HepG2 (cell line): Measurements from ENCODE around the gene L3MBTL4. TPM values are rescaled to one million over a fixed set of nuclear protein-coding genes. Genes with fewer than 3 reads are reported as not detected.
A peak's percentile ranks its signal among the peaks of the same experiment; 100 is the strongest.

Experiments used
- MTF1 ChIP-seq: sonication (generic); formaldehyde crosslinking; IDR thresholded peaks from 2 replicates; pipeline ENCODE4 v1.5.0; 2020; ENCODE audit warnings: missing genetic modification reagents
- NRL ChIP-seq: sonication (generic); formaldehyde crosslinking; IDR thresholded peaks from 2 replicates; pipeline ENCODE4 v1.5.0; 2020; ENCODE audit warnings: missing genetic modification reagents, mild to moderate bottlenecking, moderate library complexity, borderline replicate concordance
- ZNF670 ChIP-seq: sonication (generic); formaldehyde crosslinking; IDR thresholded peaks from 2 replicates; pipeline ENCODE4 v1.8.0; 2022; ENCODE audit warnings: mild to moderate bottlenecking, missing genetic modification reagents, borderline replicate concordance
- polyA plus RNA-seq, 8 experiments: library from polyadenylated mRNA; depleted of rRNA in 3 of 8; stranded (reverse) in 7 of 8; unstranded in 1 of 8; fragments of >200 nt; fragmentation: Illumina TruSeq in 4 of 8; extraction: Trizol in 4 of 8; gene quantifications; 2 replicates each; pipeline versions ENCODE4 v1.2.1 to v1.2.3, GENCODE V29; 2011 to 2016; ENCODE audit warnings: low read depth in 4 of 8, missing spikeins in 1 of 8, mixed read lengths in 1 of 8; ENCODE audit not compliant: insufficient read depth in 1 of 8
- total RNA-seq, 5 experiments: library from RNA; depleted of rRNA; stranded (reverse); fragments of >200 nt; fragmentation: Illumina TruSeq; extraction: Trizol; gene quantifications; 2 replicates each; pipeline ENCODE4 v1.2.3, GENCODE V29; 2016; ENCODE audit warnings: low read depth in 1 of 5
- TF ChIP-seq, protein P1 (sequence below): sonication (generic); formaldehyde crosslinking; IDR thresholded peaks from 2 replicates; pipeline ENCODE4 v1.5.0; 2020; ENCODE audit warnings: missing genetic modification reagents
- TF ChIP-seq, protein P2 (sequence below): IDR thresholded peaks from 2 replicates; pipeline ENCODE4 v1.6.1; 2016; ENCODE audit warnings: low read depth
- TF ChIP-seq, protein P3 (sequence below): sonication (generic); formaldehyde crosslinking; IDR thresholded peaks from 2 replicates; pipeline ENCODE4 v1.8.0; 2022; ENCODE audit warnings: low read depth, missing genetic modification reagents

Gene L3MBTL4
- total and polyA plus RNA-seq, 2 of the 13 experiments (the other 11 are each of a cell fraction or from before 2014, with no cell fraction given): 10.8 to 13.3 TPM

DNA sequence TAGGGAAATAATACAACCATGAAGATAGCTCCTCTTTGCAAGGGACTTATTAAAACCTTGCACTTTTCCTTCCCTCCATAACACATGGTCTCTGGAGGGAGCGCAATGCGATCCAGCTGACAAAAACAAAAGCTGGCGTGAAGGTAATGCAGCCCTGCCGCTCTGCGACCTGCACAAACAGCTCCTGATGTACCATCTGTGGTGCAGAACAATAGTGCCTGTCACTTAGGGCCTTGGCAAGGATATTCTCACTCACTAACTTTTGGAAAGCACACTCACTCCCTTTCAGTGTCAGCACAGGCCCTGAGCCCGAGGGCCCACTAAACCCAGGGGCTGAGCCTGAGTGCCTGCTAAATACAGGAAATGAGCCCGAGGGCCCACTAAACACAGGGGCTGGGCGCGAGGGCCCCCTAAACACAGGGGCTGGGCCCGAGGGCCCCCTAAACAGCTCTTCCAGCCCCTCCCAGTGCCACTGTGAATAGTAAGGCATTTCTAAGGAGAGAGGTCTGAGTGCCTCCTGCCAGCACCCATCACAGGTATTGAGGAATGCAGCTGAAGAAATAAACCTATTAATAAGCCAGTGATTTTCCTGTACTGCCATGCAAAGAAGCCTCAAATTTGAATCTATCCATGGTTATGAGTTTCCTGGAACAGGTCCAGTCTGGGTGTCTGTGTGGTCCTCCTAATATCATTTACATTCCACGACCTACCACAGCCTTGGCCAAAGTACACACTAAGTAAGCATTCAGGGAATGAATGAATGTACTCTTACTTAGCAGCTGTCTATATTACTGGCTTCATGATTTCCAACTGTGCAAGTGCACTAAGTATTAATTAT lies 9.3 kb downstream of the L3MBTL4 start (continued):
- TF ChIP-seq, protein P1, sequence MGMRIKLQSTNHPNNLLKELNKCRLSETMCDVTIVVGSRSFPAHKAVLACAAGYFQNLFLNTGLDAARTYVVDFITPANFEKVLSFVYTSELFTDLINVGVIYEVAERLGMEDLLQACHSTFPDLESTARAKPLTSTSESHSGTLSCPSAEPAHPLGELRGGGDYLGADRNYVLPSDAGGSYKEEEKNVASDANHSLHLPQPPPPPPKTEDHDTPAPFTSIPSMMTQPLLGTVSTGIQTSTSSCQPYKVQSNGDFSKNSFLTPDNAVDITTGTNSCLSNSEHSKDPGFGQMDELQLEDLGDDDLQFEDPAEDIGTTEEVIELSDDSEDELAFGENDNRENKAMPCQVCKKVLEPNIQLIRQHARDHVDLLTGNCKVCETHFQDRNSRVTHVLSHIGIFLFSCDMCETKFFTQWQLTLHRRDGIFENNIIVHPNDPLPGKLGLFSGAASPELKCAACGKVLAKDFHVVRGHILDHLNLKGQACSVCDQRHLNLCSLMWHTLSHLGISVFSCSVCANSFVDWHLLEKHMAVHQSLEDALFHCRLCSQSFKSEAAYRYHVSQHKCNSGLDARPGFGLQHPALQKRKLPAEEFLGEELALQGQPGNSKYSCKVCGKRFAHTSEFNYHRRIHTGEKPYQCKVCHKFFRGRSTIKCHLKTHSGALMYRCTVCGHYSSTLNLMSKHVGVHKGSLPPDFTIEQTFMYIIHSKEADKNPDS (CRISPR knock-in tag): 0 out of 2 replicates have a peak, but pooled peaks have one; percentile 51
- no peak for TF ChIP-seq MTF1 (CRISPR knock-in tag)
- TF ChIP-seq, protein P2, sequence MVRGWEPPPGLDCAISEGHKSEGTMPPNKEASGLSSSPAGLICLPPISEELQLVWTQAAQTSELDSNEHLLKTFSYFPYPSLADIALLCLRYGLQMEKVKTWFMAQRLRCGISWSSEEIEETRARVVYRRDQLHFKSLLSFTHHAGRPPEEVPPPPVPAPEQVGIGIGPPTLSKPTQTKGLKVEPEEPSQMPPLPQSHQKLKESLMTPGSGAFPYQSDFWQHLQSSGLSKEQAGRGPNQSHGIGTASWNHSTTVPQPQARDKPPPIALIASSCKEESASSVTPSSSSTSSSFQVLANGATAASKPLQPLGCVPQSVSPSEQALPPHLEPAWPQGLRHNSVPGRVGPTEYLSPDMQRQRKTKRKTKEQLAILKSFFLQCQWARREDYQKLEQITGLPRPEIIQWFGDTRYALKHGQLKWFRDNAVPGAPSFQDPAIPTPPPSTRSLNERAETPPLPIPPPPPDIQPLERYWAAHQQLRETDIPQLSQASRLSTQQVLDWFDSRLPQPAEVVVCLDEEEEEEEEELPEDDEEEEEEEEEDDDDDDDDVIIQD (CRISPR knock-in tag): no peak; the same call in 1 of the 2 replicates
- TF ChIP-seq ZNF670 (CRISPR knock-in tag): no peak
- TF ChIP-seq, protein P3, sequence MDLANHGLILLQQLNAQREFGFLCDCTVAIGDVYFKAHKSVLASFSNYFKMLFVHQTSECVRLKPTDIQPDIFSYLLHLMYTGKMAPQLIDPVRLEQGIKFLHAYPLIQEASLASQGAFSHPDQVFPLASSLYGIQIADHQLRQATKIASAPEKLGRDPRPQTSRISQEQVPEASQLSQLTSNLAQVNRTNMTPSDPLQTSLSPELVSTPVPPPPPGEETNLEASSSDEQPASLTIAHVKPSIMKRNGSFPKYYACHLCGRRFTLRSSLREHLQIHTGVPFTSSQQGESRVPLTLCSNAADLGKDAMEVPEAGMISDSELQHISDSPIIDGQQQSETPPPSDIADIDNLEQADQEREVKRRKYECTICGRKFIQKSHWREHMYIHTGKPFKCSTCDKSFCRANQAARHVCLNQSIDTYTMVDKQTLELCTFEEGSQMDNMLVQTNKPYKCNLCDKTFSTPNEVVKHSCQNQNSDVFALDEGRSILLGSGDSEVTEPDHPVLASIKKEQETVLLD (CRISPR knock-in tag): no peak
- TF ChIP-seq NRL (CRISPR knock-in tag): no peak
